Esophagus squamous epithelium (tissue), 4 donors: Measurements from ENCODE around the gene FAM78B.

ENCODE experiments used
- POLR2A ChIP-seq, 4 donors: fragments of 450-650 bp; IDR thresholded peaks; one replicate each; pipeline ENCODE4 v1.6.1; 2017; ENCODE audit warnings: antibody characterized with exemption in 4 of 4, mild to moderate bottlenecking in 4 of 4, moderate library complexity in 3 of 4
- TF ChIP-seq, protein P1 (sequence below), 6 experiments: fragments of 450-650 bp in 4 of 6; fragments of 200-600 bp in 2 of 6; sonication (generic) in 2 of 6; IDR thresholded peaks; one replicate each; pipeline ENCODE4 v1.5.1; 2016 to 2019; ENCODE audit warnings: antibody characterized with exemption in 6 of 6, mild to moderate bottlenecking in 4 of 6, moderate library complexity in 4 of 6

DNA sequence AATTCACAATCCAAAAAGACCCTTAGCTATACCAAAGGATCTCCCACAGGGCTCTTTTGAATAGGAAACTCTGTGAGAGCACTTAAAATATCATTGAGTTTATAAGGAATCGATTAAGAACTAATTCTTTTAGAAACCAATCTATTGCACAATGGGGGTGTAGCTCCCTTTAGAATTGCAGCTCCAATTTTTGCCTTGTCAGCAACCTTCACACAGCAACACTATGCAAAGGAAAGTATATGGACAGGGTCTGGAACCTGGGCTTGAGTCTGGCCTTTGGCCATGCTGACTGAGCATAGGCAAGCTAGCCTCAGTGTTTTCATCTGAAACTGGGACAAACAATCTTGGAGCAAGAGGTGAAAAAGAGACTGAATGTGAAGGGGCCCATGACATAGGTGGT lies 17.2 kb upstream of the FAM78B start:
- TF ChIP-seq, protein P1, sequence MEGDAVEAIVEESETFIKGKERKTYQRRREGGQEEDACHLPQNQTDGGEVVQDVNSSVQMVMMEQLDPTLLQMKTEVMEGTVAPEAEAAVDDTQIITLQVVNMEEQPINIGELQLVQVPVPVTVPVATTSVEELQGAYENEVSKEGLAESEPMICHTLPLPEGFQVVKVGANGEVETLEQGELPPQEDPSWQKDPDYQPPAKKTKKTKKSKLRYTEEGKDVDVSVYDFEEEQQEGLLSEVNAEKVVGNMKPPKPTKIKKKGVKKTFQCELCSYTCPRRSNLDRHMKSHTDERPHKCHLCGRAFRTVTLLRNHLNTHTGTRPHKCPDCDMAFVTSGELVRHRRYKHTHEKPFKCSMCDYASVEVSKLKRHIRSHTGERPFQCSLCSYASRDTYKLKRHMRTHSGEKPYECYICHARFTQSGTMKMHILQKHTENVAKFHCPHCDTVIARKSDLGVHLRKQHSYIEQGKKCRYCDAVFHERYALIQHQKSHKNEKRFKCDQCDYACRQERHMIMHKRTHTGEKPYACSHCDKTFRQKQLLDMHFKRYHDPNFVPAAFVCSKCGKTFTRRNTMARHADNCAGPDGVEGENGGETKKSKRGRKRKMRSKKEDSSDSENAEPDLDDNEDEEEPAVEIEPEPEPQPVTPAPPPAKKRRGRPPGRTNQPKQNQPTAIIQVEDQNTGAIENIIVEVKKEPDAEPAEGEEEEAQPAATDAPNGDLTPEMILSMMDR (IDR thresholded peaks at IDR 0.05), result no peak
- no peak for TF ChIP-seq POLR2A (IDR thresholded peaks at IDR 0.05)
